ENCODE measurements around the gene CAPN10. TPM values are rescaled to one million over a fixed set of nuclear protein-coding genes. Genes with fewer than 3 reads are reported as not detected.

The CAPN10 gene
- polyA plus RNA-seq, 2 of the 4 experiments (the other 2 are of a cell fraction): 8.4 to 15.8 TPM

DNA sequence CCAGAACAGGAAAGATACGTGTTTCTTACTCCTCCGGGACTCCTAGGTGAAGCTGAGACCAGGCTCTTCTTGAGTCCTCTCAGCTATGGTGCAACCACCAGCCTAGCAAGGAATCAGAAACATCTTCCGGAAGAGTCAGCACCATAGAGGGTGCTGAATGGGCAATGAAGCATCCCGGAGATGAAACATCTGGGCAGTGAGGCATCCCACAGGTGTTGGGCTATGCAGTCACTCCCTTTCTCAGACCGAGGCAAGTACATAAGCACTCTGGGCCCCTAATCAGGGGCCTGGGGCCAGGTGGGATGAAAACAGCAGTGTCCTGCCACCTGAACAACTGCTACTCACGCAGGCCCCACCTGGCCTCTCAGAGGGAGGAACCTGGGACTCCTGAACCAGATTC is 1.4 kb upstream of the CAPN10 start:
- FAIRE-seq: no peak
- DNase-seq (ENCODE audit: low read depth in 1 of 2, low spot score in 1 of 2): no peak
- Histone ChIP-seq H3K4me1 (peaks cover 31% of the 10 kb centered on the region), H3K4me2 (peak overlapping the region; percentile 97), H3K4me3 (peak overlapping the region; percentile 82), H3K9me3 (no peaks in the 10 kb centered on the region), H3K27ac (peak overlapping the region; percentile 95 to 96)
- WGBS (ENCODE audit: missing lambda C conversion rate): 78% methylated on average over 6 of the region's 6 CpGs
- no peak for TF ChIP-seq TP53 (CRISPR knock-in tag; IDR thresholded peaks at IDR 0.05)
- TF ChIP-seq, protein P1, sequence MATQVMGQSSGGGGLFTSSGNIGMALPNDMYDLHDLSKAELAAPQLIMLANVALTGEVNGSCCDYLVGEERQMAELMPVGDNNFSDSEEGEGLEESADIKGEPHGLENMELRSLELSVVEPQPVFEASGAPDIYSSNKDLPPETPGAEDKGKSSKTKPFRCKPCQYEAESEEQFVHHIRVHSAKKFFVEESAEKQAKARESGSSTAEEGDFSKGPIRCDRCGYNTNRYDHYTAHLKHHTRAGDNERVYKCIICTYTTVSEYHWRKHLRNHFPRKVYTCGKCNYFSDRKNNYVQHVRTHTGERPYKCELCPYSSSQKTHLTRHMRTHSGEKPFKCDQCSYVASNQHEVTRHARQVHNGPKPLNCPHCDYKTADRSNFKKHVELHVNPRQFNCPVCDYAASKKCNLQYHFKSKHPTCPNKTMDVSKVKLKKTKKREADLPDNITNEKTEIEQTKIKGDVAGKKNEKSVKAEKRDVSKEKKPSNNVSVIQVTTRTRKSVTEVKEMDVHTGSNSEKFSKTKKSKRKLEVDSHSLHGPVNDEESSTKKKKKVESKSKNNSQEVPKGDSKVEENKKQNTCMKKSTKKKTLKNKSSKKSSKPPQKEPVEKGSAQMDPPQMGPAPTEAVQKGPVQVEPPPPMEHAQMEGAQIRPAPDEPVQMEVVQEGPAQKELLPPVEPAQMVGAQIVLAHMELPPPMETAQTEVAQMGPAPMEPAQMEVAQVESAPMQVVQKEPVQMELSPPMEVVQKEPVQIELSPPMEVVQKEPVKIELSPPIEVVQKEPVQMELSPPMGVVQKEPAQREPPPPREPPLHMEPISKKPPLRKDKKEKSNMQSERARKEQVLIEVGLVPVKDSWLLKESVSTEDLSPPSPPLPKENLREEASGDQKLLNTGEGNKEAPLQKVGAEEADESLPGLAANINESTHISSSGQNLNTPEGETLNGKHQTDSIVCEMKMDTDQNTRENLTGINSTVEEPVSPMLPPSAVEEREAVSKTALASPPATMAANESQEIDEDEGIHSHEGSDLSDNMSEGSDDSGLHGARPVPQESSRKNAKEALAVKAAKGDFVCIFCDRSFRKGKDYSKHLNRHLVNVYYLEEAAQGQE (IDR thresholded peaks at IDR 0.05): no peak
- TF ChIP-seq NFE2L2 (conservative IDR thresholded peaks at IDR 0.05; ENCODE audit: low read length): no peak
- TF ChIP-seq, protein P2, sequence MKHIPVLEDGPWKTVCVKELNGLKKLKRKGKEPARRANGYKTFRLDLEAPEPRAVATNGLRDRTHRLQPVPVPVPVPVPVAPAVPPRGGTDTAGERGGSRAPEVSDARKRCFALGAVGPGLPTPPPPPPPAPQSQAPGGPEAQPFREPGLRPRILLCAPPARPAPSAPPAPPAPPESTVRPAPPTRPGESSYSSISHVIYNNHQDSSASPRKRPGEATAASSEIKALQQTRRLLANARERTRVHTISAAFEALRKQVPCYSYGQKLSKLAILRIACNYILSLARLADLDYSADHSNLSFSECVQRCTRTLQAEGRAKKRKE (CRISPR knock-in tag; IDR thresholded peaks at IDR 0.05; ENCODE audit: low read depth): no peak
- TF ChIP-seq, protein P3, sequence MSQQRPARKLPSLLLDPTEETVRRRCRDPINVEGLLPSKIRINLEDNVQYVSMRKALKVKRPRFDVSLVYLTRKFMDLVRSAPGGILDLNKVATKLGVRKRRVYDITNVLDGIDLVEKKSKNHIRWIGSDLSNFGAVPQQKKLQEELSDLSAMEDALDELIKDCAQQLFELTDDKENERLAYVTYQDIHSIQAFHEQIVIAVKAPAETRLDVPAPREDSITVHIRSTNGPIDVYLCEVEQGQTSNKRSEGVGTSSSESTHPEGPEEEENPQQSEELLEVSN (IDR thresholded peaks at IDR 0.05; ENCODE audit: borderline replicate concordance, low read depth): no peak
- TF ChIP-seq MYC (IDR thresholded peaks at IDR 0.05; ENCODE audit: borderline replicate concordance, low read length): no peak
- TF ChIP-seq CBX2 (IDR thresholded peaks at IDR 0.05; ENCODE audit: borderline replicate concordance, low read depth): no peak
- no peak for TF ChIP-seq BCL3 (IDR thresholded peaks at IDR 0.05)
- no peak for TF ChIP-seq ELK1 (IDR thresholded peaks at IDR 0.05; ENCODE audit: low read depth, low read length)
- no peak for TF ChIP-seq SMC3 (IDR thresholded peaks at IDR 0.05)
- no peak for TF ChIP-seq CTCF (IDR thresholded peaks at IDR 0.05)
- TF ChIP-seq ZNF302 (CRISPR knock-in tag; IDR thresholded peaks at IDR 0.05): no peak
- no peak for TF ChIP-seq JUNB (IDR thresholded peaks at IDR 0.05)
- TF ChIP-seq MAFK (IDR thresholded peaks at IDR 0.05; ENCODE audit: partially characterized antibody): no peak
- no peak for TF ChIP-seq ZFP36 (IDR thresholded peaks at IDR 0.05; ENCODE audit: borderline replicate concordance, partially characterized antibody)
- no peak for TF ChIP-seq HOXB13 (CRISPR knock-in tag; IDR thresholded peaks at IDR 0.05; ENCODE audit: low read depth)
- TF ChIP-seq FOSB (CRISPR knock-in tag; IDR thresholded peaks at IDR 0.05): no peak
- no peak for TF ChIP-seq FOXS1 (CRISPR knock-in tag; IDR thresholded peaks at IDR 0.05)
- no peak for TF ChIP-seq SREBF2 (IDR thresholded peaks at IDR 0.05)
- POLR2A ChIA-PET: interaction anchor here (1.5 to 3.2 kb wide), 3 partner anchors 19 to 730 kb away, joined by 3 to 38 read pairs (median 24); partner anchors contain the start of genes DUSP28 and HDLBP
- CTCF ChIA-PET: interaction anchor here (0.6 to 3.9 kb wide), 10 partner anchors 9 to 352 kb away, joined by 3 to 35 read pairs (median 4); partner anchors contain the start of gene RNPEPL1
- ATAC-seq: no peak
